IPS-18c (cell line): ENCODE data around the gene MDFIC.
"Not testable (repeated sequence)": the region's sequence is repeated elsewhere in the genome, so short reads cannot be mapped to it uniquely, and the experiment has no call there.

Source experiments
- H3K4me3 ChIP-seq: 2 replicates; pipeline ENCODE4 v1.7.0; 2013; ENCODE audit warnings: low read depth, mild to moderate bottlenecking, low read length, moderate library complexity; ENCODE audit not compliant: insufficient read depth
- H3K9me3 ChIP-seq: one replicate; pipeline ENCODE4 v1.6.1; 2013; ENCODE audit warnings: mild to moderate bottlenecking, low read length, moderate library complexity; ENCODE audit not compliant: control insufficient read depth, insufficient read depth

The MDFIC gene

GRCh38 chr7:114922026-114922651, at the start of gene MDFIC:
Gene MDFIC, plus strand, starts transcription at chr7:114922094. Its CDS starts 940 bp downstream, at chr7:114923034.
- H3K4me3 ChIP-seq: peak within 1 kb of the TSS; percentile 76
- no peaks in the 10 kb centered on the region for H3K9me3 ChIP-seq

GRCh38 chr7:114874170-114874569, 47.7 kb upstream of the MDFIC start:
- no peaks in the 10 kb centered on the region for H3K9me3 ChIP-seq
- H3K4me3 ChIP-seq: no peak overlapping the region

- Histone ChIP-seq H3K4me3 (no peak overlapping the region), H3K9me3 (no peaks in the 10 kb centered on the region)
Observed at GRCh38 chr7:114875186-114875585, 46.7 kb upstream of the MDFIC start.

- Histone ChIP-seq H3K4me3 (no peak overlapping the region), H3K9me3 (no peaks in the 10 kb centered on the region)
Observed at GRCh38 chr7:114879554-114879953, 42.3 kb upstream of the MDFIC start.

GRCh38 chr7:114885836-114886235, 36.1 kb upstream of the MDFIC start:
- Histone ChIP-seq H3K4me3 (no peak overlapping the region), H3K9me3 (no peaks in the 10 kb centered on the region)

- Histone ChIP-seq H3K4me3 (no peak overlapping the region), H3K9me3 (no peaks in the 10 kb centered on the region)
Observed at GRCh38 chr7:114886241-114886640, 35.7 kb upstream of the MDFIC start.

- H3K4me3 ChIP-seq, H3K9me3 ChIP-seq: not testable (repeated sequence)
Observed at GRCh38 chr7:114889116-114889515, 32.8 kb upstream of the MDFIC start.

- H3K9me3 ChIP-seq: no peaks in the 10 kb centered on the region
- no peak overlapping the region for H3K4me3 ChIP-seq
Observed at GRCh38 chr7:114889646-114890285, 32.1 kb upstream of the MDFIC start.

- no peaks in the 10 kb centered on the region for H3K9me3 ChIP-seq
- H3K4me3 ChIP-seq: no peak overlapping the region
Observed at GRCh38 chr7:114890561-114890960, 31.3 kb upstream of the MDFIC start.

GRCh38 chr7:114900127-114900526, 21.8 kb upstream of the MDFIC start:
- H3K9me3 ChIP-seq: no peaks in the 10 kb centered on the region

GRCh38 chr7:114901771-114902170, 20.1 kb upstream of the MDFIC start:
- Histone ChIP-seq H3K9me3 (no peaks in the 10 kb centered on the region), H3K4me3 (no peak overlapping the region)

More at GRCh38 chr7:114900127-114900526, 21.8 kb upstream of the MDFIC start:
- H3K4me3 ChIP-seq: no peak overlapping the region

- Histone ChIP-seq H3K9me3 (no peaks in the 10 kb centered on the region), H3K4me3 (no peak overlapping the region)
Observed at GRCh38 chr7:114903131-114903530, 18.8 kb upstream of the MDFIC start.

- no peak overlapping the region for H3K4me3 ChIP-seq
- peaks cover 2% of the 10 kb centered on the region for H3K9me3 ChIP-seq
Observed at GRCh38 chr7:114910787-114911186, 11.1 kb upstream of the MDFIC start.

- Histone ChIP-seq H3K4me3 (no peak overlapping the region), H3K9me3 (peaks cover 2% of the 10 kb centered on the region)
Observed at GRCh38 chr7:114911411-114911810, 10.5 kb upstream of the MDFIC start.

- no peak overlapping the region for H3K4me3 ChIP-seq
Observed at GRCh38 chr7:114916261-114916892, 5.5 kb upstream of the MDFIC start.

GRCh38 chr7:114917211-114917839, 4.6 kb upstream of the MDFIC start:
- Histone ChIP-seq H3K4me3 (no peak overlapping the region), H3K9me3 (no peaks in the 10 kb centered on the region)

More at GRCh38 chr7:114916261-114916892, 5.5 kb upstream of the MDFIC start:
- no peaks in the 10 kb centered on the region for H3K9me3 ChIP-seq

- no peak overlapping the region for H3K4me3 ChIP-seq
- H3K9me3 ChIP-seq: no peaks in the 10 kb centered on the region
Observed at GRCh38 chr7:114919587-114919986, 2.3 kb upstream of the MDFIC start.

- Histone ChIP-seq H3K4me3 (peak overlapping the region; percentile 76), H3K9me3 (no peaks in the 10 kb centered on the region)
Observed at GRCh38 chr7:114921631-114922025, 266 bp upstream of the MDFIC start.
